T-helper 2 cell (primary cell): ENCODE data around the gene KIF6.

Experiments used
- DNase-seq, 5 experiments: peaks; one replicate each; pipeline versions ENCODE4 v3.0.0 to v3.0.0-alpha.2; 2012 to 2022

KIF6 gene

GRCh38 chr6:39657355-39658135 is 67.7 kb downstream of the KIF6 start:
- DNase-seq = no peak

- DNase-seq = no peak
Observed at GRCh38 chr6:39654121-39654520, 71.1 kb downstream of the KIF6 start.

GRCh38 chr6:39653612-39654011 is 71.6 kb downstream of the KIF6 start:
- DNase-seq = no peak

- DNase-seq = no peak
Observed at GRCh38 chr6:39649996-39650395, 75.2 kb downstream of the KIF6 start.

- DNase-seq = no peak
Observed at GRCh38 chr6:39646751-39647420, 78.3 kb downstream of the KIF6 start.

GRCh38 chr6:39642270-39642669 is 82.9 kb downstream of the KIF6 start:
- no peak for DNase-seq

GRCh38 chr6:39638126-39638822 is 86.9 kb downstream of the KIF6 start:
- no peak for DNase-seq

- no peak for DNase-seq
Observed at GRCh38 chr6:39634646-39635341, 90.4 kb downstream of the KIF6 start.

GRCh38 chr6:39625209-39625608 is 100.0 kb downstream of the KIF6 start:
- DNase-seq = no peak

GRCh38 chr6:39623750-39624149 is 101.5 kb downstream of the KIF6 start:
- no peak for DNase-seq

GRCh38 chr6:39617520-39617919 is 107.7 kb downstream of the KIF6 start:
- no peak for DNase-seq

- no peak for DNase-seq
Observed at GRCh38 chr6:39617026-39617425, 108.2 kb downstream of the KIF6 start.

- DNase-seq = no peak
Observed at GRCh38 chr6:39615622-39616021, 109.6 kb downstream of the KIF6 start.

- no peak for DNase-seq
Observed at GRCh38 chr6:39614393-39614950, 110.7 kb downstream of the KIF6 start.

GRCh38 chr6:39610221-39610620 is 115.0 kb downstream of the KIF6 start:
- DNase-seq = no peak

GRCh38 chr6:39608652-39609345 is 116.4 kb downstream of the KIF6 start:
- DNase-seq = no peak

GRCh38 chr6:39602601-39603519 is 122.3 kb downstream of the KIF6 start:
- DNase-seq = no peak

- DNase-seq = no peak
Observed at GRCh38 chr6:39599973-39600372, 125.2 kb downstream of the KIF6 start.

- no peak for DNase-seq
Observed at GRCh38 chr6:39599341-39599740, 125.9 kb downstream of the KIF6 start.

- no peak for DNase-seq
Observed at GRCh38 chr6:39594285-39594684, 130.9 kb downstream of the KIF6 start.

- DNase-seq = peak in 1 of 5 experiments; percentile 1
Observed at GRCh38 chr6:39593646-39594045, 131.6 kb downstream of the KIF6 start.
